ENCODE results near the gene SRR.

The SRR gene

DNA sequence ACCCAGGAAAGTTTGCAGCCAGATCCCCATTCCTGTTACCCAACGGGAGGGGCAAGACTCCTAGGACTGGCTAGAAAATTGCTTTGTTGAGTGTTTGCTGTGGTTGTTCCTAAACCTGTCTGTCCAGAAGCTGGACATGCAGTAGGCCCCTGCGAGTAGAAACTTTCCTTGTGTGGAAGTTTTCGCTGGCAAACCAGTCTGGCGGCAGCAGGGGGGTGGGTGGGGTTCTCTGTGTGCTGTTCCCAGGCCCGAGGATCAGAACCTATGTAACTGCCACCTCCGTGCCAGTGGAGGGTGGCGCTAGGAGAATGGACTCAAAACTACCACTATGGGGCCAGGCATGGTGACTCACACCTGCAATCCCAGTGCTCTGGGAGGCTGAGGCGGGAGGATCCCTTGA, 42.7 kb downstream of the SRR start:
- no peak for DNase-seq (ENCODE audit: low read depth)

- DNase-seq (ENCODE audit: low read depth): no peak
These were observed 44.3 kb downstream of the SRR start for GRCh38 chr17:2347805-2348685.

GRCh38 chr17:2351269-2351668, 47.5 kb downstream of the SRR start:
- DNase-seq (ENCODE audit: low read depth): no peak

DNA sequence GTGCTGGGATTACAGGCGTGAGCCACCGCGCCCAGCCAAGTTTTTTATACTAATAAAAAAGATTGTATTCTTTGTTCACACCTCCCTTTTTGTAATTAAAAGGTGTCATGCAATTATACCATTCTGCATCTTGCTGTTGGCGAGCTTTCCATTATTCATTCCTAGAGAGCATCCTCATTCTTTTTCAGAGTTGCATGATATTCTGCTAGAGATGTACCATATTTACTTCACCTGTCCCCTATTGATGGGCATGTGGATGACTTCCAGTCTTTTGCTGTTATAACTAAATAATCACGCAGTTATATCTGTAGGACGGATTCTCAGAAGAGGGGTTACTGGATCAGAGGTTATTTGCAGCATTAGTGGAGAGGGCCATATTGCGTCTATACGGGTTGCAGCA, 50.6 kb downstream of the SRR start:
- DNase-seq (ENCODE audit: low read depth): no peak

GRCh38 chr17:2357237-2357636, 53.5 kb downstream of the SRR start:
- DNase-seq (ENCODE audit: low read depth): no peak

GRCh38 chr17:2357931-2358434, 54.2 kb downstream of the SRR start:
- no peak for DNase-seq (ENCODE audit: low read depth)

GRCh38 chr17:2361010-2361760, 57.4 kb downstream of the SRR start:
- no peak for DNase-seq (ENCODE audit: low read depth)

GRCh38 chr17:2362016-2362415, 58.3 kb downstream of the SRR start:
- DNase-seq (ENCODE audit: low read depth): no peak

- DNase-seq (ENCODE audit: low read depth): no peak
These were observed 58.7 kb downstream of the SRR start for GRCh38 chr17:2362416-2362815.

DNA sequence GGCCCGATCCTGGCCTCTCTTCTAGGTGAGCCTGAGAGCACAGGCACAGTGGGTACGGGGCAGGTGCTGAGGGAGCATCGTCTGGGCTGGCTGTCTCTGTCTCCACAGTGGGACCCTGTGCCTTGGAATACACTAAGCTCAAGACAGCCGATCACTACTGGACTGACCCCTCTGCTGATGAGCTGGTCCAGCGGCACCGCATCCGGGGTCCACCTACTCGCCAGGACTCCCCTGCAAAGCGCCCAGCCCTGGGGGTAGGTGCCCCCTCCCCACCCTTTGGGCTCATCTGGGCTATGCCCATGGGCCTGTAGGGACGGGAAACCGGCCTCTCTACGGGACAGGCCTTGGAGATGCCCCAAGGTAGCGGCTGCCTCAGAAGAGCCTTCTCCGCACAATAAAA, 59.1 kb downstream of the SRR start:
- DNase-seq (ENCODE audit: low read depth): no peak

DNA sequence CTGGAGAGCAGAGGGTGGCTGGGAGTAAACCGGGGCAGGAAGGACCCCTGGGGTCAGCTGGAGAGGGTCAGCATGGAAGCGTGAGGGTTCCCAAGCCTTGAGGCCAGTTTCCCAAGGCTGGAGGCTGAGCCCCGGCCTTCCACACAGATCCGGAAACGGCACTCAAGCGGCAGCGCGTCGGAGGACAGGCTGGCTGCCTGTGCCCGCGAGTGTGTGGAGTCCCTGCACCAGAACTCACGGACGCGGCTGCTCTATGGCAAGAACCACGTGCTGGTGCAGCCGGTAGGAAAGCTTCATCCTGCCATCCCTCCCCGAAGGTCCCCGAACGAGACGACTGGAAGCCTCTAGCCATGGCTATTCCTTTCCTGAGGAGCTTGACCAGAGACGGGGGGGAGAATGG, 59.6 kb downstream of the SRR start:
- DNase-seq (ENCODE audit: low read depth): no peak

DNA sequence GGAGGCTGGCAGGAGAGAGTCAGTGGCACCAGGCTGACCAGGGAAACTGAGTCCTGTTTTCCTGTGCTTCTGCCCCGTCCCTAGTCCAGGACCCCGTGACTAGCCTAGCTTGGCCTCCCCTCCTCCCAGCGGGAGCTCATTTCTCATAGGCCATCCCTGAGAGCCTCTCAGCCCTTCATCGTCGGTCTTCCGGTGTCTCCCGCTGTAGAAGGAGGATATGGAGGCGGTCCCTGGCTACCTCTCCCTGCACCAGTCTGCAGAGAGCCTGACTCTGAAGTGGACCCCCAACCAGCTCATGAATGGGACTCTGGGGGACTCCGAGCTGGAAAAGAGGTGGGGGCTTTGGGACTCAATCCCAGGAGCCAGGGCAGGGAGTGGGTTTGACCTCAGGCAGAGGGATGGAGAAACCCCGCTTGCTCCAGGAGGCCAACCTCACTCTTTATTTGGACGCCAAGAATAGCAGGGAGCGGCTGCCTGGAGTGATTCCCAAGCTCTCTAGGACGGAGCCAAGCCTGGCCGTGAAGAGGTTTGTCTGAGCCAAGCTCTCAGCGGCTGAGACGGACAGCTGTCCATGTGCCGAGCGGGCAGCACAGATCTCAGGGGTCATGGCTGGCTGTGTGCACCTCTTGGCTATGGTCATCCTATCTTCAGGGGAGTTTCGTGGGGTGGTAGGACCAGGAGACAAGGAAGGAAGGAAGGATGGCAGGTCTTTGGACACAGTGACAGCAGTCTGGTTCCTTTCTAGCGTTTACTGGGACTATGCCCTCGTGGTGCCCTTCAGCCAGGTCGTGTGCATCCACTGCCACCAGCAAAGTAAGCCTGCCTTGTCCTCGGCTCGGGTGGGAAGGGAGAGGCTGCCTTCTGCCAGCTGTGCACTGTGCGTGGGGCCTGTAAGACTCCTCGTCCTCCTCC, 60.4 kb downstream of the SRR start:
- no peak for DNase-seq (ENCODE audit: low read depth)

- no peak for DNase-seq (ENCODE audit: low read depth)
These were observed 61.0 kb downstream of the SRR start for GRCh38 chr17:2364763-2365116.

DNA sequence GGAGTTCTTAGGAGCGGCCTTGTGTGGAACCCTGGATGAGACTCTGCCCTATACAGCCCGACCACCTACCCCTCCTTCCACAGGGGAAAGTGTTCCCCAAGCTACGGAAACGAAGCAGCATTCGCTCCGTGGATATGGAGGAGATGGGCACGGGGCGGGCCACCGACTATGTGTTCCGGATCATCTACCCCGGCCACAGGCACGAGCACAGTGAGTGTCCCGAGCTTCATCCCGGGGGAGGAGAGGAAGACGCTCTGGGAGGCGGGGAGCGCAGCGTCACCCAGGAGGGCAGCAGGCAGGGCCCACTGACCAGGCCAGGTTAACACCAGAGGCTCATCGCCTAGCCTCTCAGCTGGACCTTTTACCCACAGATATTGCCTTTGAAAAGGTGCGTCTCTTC, 61.4 kb downstream of the SRR start:
- no peak for DNase-seq (ENCODE audit: low read depth)

GRCh38 chr17:2366747-2367494, 63.2 kb downstream of the SRR start:
- DNase-seq (ENCODE audit: low read depth): no peak

DNA sequence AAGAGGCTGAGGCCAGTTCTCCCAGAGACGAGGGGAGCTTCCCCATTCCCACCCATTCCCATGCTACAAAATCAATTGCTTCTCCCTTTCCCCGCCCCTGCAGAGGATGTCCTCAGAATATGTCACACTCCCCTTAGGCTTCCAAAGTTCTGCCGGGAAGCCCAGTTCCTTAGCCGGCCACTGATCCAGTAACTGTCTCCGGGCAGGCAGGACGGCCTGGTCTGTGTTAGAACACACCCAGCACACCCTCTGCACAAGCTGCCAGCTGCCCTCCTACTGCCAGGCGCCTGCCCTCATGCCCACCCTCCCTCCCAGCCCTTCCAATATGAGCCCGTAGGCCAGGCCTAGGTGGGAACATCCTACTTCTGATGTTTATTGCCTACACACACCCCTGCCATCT, 64.6 kb downstream of the SRR start:
- no peak for DNase-seq (ENCODE audit: low read depth)

GRCh38 chr17:2369039-2369438, 65.3 kb downstream of the SRR start:
- DNase-seq (ENCODE audit: low read depth): no peak

DNA sequence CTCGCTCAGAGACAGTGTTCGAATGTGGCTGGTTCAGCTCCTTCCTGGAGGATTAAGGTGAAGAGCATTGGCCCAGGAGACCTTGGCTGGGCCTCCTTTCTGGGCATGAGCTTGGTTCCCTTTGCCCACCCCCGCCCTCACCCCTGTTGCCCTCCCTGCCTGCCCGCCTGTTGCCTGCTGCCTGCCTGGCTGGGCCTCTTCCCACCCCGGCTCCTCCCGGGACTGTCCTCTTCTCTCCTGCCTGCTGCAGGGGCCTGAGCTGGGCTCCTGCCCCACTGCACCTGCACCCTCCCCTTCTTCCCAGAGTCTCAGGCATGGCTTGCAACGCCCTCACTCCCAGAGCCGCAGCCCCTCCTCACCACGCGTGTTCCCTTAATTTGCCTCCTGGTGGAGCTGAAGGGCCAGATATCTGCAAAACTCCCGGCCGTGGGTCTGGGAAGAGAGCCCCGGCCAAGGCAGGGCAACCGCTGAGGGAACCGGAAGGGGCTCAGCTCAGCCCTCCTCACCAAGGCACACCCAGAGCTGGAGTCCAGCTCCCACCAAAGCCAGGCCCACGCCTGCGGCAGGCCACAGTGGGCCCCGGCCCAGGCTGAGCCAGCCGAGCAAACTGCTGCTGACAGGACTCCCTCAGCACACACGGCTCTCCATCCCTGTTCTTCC, 65.9 kb downstream of the SRR start:
- no peak for DNase-seq (ENCODE audit: low read depth)

GRCh38 chr17:2370211-2370589, 66.5 kb downstream of the SRR start:
- DNase-seq (ENCODE audit: low read depth): no peak

DNA sequence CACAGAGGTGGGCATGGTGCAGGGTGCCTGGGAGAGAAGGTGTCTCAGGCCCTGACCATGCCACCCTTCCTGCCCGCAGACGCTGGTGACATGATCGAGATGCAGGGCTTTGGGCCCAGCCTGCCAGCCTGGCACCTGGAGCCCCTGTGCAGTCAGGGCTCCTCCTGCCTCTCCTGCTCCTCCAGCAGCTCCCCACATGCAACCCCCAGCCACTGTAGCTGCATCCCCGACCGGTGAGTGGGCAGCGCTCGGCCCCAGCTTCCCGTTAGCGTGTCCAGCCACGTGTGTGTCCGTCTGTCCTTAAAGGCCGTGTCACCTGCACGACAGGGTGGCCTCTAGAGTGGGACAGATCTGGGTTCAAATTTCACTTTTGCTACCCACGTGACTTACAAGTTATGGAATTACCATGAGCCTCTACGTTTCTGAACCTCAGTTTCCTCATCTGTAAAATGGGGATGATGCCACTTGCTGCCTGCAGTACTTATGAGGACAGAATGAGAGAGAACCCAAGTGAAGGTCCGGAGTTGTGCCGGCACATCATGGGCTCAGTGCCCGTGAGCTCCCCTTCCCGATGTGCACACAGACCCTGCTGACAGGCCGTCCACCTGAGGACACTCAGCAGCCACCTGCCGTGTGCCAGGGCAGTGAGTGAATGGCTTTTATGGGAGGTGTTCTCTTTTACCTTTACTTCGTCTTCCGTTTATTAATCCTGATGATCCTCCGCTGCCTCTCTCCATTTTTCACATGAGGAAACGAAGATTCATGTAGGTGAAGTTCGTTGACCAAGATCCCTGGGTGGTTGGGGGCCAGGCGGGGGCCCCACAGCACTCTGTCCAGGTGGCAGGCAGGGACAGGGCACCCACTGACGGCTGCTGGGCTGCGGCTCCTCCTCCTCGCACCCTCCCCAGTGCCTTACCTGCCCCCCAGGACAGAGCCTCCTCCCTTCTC, 67.7 kb downstream of the SRR start:
- no peak for DNase-seq (ENCODE audit: low read depth)
